BE2C (cell line): Measurements from ENCODE around the gene PAPLN.

Experiments
- DNase-seq: peaks from one replicate; pipeline ENCODE4 v3.0.0-alpha.2; 2020
- H3K27me3 ChIP-seq: fragments of 250-450 bp; sonication (Bioruptor Pico); 2 replicates; pipeline ENCODE4 v1.5.1; 2020; ENCODE audit warnings: mild to moderate bottlenecking
- H3K36me3 ChIP-seq: fragments of 250-450 bp; sonication (Bioruptor Pico); 2 replicates; pipeline ENCODE4 v1.5.1; 2020; ENCODE audit warnings: mild to moderate bottlenecking
- H3K4me1 ChIP-seq: fragments of 250-450 bp; sonication (Bioruptor Pico); 2 replicates; pipeline ENCODE4 v1.5.1; 2020
- H3K4me3 ChIP-seq: 2 replicates; pipeline ENCODE4 v1.5.1; 2011; ENCODE audit warnings: low read depth, low read length
- H3K9me3 ChIP-seq: fragments of 250-450 bp; sonication (Bioruptor Pico); 2 replicates; pipeline ENCODE4 v1.5.1; 2020
- TF ChIP-seq, protein P1 (sequence below): IDR thresholded peaks from 2 replicates; pipeline ENCODE4 v1.5.1; 2012; ENCODE audit warnings: mild to moderate bottlenecking, low read depth, low read length

Gene PAPLN

DNA sequence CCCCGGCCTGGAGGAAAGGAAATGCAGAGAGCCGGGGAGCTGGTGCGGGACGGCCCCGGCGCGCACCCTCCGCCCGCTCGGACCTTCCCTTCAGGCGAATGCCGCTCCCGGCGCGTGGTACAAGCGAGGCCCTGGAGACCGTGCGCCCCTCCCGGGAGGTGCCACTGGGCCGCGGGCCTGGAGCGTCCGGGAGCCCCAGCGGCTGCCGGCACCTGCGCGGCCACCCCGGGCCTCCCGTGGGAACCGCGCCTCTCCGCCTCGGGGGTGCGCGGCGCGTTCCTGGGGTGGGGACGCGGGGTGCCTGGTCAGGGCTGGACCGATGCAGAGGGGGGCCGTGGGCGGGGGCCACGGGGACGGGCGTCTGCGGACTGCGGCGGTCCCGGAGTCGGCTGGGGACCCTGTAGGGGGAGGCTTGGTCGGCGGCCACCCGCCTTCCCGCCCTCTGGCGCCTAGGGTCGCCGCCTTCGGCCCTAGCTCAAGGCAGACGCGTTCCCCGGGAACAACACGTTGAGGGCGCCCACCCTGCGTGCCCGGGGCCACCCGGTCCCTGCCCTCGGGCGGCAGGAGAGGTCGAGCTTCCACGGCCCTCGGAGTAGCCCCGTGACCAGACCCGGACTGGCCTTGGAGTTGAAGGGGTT lies 599 bp downstream of the PAPLN start:
- Histone ChIP-seq H3K9me3 (no peaks in the 10 kb centered on the region), H3K4me3 (peak overlapping the region; percentile 28), H3K27me3 (peaks cover 44% of the 10 kb centered on the region), H3K36me3 (no peaks in the 10 kb centered on the region), H3K4me1 (no peaks in the 10 kb centered on the region)
- no peak for DNase-seq
- TF ChIP-seq, protein P1, sequence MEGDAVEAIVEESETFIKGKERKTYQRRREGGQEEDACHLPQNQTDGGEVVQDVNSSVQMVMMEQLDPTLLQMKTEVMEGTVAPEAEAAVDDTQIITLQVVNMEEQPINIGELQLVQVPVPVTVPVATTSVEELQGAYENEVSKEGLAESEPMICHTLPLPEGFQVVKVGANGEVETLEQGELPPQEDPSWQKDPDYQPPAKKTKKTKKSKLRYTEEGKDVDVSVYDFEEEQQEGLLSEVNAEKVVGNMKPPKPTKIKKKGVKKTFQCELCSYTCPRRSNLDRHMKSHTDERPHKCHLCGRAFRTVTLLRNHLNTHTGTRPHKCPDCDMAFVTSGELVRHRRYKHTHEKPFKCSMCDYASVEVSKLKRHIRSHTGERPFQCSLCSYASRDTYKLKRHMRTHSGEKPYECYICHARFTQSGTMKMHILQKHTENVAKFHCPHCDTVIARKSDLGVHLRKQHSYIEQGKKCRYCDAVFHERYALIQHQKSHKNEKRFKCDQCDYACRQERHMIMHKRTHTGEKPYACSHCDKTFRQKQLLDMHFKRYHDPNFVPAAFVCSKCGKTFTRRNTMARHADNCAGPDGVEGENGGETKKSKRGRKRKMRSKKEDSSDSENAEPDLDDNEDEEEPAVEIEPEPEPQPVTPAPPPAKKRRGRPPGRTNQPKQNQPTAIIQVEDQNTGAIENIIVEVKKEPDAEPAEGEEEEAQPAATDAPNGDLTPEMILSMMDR, result no peak

DNA sequence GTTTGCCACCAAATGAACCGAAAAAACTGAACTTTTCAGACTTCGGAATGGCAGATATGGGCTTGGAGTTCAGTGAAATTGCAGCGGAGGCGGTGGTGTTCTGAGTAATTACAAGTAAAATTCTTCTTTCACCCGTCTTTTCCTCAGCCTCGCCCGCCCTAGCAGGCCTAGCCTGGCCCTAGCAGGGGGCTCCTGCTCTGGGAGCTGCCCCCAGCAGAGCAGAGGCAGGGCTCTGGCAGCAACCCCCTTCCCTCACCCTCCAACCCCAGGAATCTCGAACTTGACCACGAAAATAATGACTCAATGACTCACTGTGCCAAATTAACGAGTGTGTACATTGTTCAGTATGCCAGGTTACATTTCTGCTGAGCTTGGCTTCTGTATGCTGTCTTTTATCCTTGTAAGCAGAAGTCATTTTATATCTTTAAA lies 1.1 kb downstream of the PAPLN start:
- H3K4me1 ChIP-seq, result no peaks in the 10 kb centered on the region
- H3K36me3 ChIP-seq, result no peaks in the 10 kb centered on the region
- TF ChIP-seq, protein P1, result no peak
- DNase-seq, result no peak
- H3K27me3 ChIP-seq, result peaks cover 44% of the 10 kb centered on the region
- no peaks in the 10 kb centered on the region for H3K9me3 ChIP-seq
- H3K4me3 ChIP-seq, result peak overlapping the region; percentile 20

DNA sequence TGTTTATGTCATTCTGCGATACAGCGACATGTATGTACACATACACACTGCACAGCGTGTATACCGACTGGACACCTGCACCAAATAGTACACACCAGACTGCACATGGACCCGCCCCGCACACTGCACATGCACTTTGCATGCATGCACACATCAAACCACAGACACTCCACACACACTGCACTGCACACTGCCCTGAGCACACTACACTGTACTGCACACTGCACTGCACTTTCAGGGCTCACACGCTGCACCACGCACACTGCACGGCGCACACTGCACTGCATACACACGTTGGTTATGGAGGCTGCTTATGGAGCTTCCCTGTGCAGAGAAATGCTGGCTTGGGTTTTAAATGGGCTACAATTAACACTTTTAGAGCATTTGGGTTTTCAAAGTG lies 1.6 kb downstream of the PAPLN start:
- H3K4me1 ChIP-seq, result no peaks in the 10 kb centered on the region
- TF ChIP-seq, protein P1, result no peak
- H3K36me3 ChIP-seq, result no peaks in the 10 kb centered on the region
- no peak overlapping the region for H3K4me3 ChIP-seq
- H3K9me3 ChIP-seq, result no peaks in the 10 kb centered on the region
- peaks cover 42% of the 10 kb centered on the region for H3K27me3 ChIP-seq
- DNase-seq, result no peak

DNA sequence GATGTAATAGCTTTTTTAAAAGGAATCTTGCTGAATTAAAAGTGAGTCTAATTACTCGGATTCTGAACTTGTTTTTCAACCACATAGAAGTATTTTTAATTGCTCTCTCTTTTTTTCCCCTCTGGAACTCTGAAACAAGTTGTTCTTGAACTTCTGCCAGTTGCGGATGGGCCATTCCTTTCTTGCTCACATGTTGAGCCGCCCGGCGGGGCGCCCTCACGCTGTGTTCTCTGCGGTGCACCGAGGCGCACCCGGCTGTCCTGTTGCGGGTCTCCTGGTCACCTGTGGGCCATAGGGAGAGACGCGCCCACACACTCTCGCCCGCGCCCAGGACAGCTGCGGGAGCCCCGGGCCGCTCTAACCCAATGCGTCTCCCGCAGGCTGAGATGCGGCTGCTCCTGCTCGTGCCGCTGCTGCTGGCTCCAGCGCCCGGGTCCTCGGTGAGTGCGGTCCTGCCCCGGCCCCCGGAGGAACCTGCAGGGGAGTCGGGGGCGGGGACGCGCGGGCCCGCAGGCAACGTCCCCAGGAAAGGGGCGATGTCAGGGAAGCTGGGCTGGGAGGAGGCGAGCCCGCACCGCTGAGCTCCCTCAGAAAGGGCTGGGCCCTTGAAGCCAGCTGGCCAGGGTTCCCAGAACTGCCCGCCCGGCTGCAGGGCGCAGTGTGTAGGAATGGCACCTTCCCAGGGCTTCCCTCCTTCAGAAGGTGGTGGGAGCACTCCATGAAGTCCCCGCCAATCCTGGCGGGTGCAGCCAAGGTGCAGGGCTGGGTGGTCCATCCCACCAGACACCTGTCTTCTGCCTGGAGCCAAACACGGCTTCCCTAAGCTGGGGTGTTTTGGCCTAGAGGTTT lies 2.3 kb downstream of the PAPLN start:
- DNase-seq, result no peak
- TF ChIP-seq, protein P1, result no peak
- no peaks in the 10 kb centered on the region for H3K36me3 ChIP-seq
- no peaks in the 10 kb centered on the region for H3K9me3 ChIP-seq
- peaks cover 41% of the 10 kb centered on the region for H3K27me3 ChIP-seq
- no peak overlapping the region for H3K4me3 ChIP-seq
- no peaks in the 10 kb centered on the region for H3K4me1 ChIP-seq

DNA sequence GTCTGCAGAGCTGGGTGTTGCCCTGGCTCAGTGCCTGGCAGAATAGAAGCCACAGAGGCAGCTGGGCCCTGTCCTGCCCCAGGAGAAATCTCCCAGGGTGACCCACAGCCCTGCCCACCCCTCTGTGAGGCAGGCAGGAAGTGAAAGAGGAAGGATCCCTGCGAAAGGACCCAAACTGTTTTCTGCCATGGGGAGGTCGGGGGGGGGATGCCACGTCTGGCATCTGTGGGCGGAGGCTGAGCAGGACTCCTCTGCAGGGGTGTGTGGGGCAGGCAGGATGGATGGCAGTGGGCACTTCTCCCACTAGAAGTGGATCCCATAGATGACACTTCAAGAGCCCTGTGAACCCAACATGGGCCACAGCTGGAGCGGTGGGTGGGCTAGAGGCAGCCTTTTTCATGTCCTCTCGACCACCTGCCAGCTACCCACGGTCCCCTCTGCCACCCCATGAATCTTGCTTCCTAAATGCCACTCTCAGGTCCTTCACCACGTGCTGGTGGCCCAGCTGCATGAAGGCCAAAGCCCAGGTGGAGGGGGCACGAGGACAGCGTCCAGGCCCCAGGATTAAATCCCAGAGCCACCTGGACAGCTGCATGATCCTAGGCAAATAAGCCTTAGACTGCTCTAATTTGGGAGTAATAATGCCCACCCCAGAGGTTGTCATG lies 3.6 kb downstream of the PAPLN start:
- no peak for DNase-seq
- H3K4me3 ChIP-seq, result no peak overlapping the region
- no peaks in the 10 kb centered on the region for H3K4me1 ChIP-seq
- no peaks in the 10 kb centered on the region for H3K36me3 ChIP-seq
- TF ChIP-seq, protein P1, result no peak
- H3K27me3 ChIP-seq, result peaks cover 41% of the 10 kb centered on the region
- no peaks in the 10 kb centered on the region for H3K9me3 ChIP-seq
